ENCODE results near the gene SSH3.

SSH3 gene

GRCh38 chr11:67299471-67300191, 3.7 kb upstream of the SSH3 start:
- DNase-seq = no peak

- DNase-seq = no peak
These were observed 3.0 kb upstream of the SSH3 start for GRCh38 chr11:67300256-67300755.

- DNase-seq = no peak
These were observed 2.5 kb upstream of the SSH3 start for GRCh38 chr11:67300756-67301312.

GRCh38 chr11:67301313-67301921, 1.9 kb upstream of the SSH3 start:
- DNase-seq = no peak

- DNase-seq = no peak
These were observed 1.3 kb upstream of the SSH3 start for GRCh38 chr11:67301951-67302516.

GRCh38 chr11:67302571-67303131, 679 bp upstream of the SSH3 start:
- no peak for DNase-seq

GRCh38 chr11:67303835-67304411, 593 bp downstream of the SSH3 start:
- no peak for DNase-seq

GRCh38 chr11:67304511-67305113, 1.3 kb downstream of the SSH3 start:
- no peak for DNase-seq

- no peak for DNase-seq
These were observed 3.6 kb downstream of the SSH3 start for GRCh38 chr11:67306769-67307544.

GRCh38 chr11:67307545-67308001, 4.2 kb downstream of the SSH3 start:
- no peak for DNase-seq

- no peak for DNase-seq
These were observed 4.9 kb downstream of the SSH3 start for GRCh38 chr11:67308031-67308866.

GRCh38 chr11:67309166-67309565, 5.8 kb downstream of the SSH3 start:
- no peak for DNase-seq

- DNase-seq = no peak
These were observed 6.3 kb downstream of the SSH3 start for GRCh38 chr11:67309661-67310061.

- no peak for DNase-seq
These were observed 7.1 kb downstream of the SSH3 start for GRCh38 chr11:67310246-67311050.

- DNase-seq = no peak
These were observed 7.8 kb downstream of the SSH3 start for GRCh38 chr11:67311051-67311555.

GRCh38 chr11:67311556-67312082, 8.3 kb downstream of the SSH3 start:
- DNase-seq = no peak

GRCh38 chr11:67312187-67313021, 9.1 kb downstream of the SSH3 start:
- DNase-seq = peak; percentile 58 to 63

- DNase-seq = no peak
These were observed 10.0 kb downstream of the SSH3 start for GRCh38 chr11:67313125-67313890.
